Activated CD4-positive, alpha-beta T cell treated with anti-CD3 and anti-CD28 coated beads, Interleukin-2, amount 10 ng/mL, durations not matched to agents 7 days and 5 days (primary cell): Measurements from ENCODE around the gene FYN. TPM values are rescaled to one million over a fixed set of nuclear protein-coding genes. Genes with fewer than 3 reads are reported as not detected.

Source experiments
- CTCF ChIA-PET: fragments of 350-600 bp; sonication (Branson Sonifier 250); formaldehyde crosslinking; loops from one replicate; lab custom pipeline; 2021; ENCODE audit warnings: antibody characterized with exemption; lab: Charles Lee
- POLR2A ChIA-PET: fragments of 350-600 bp; sonication (Branson Sonifier 250); formaldehyde crosslinking; loops from one replicate; lab custom pipeline; 2021; ENCODE audit warnings: antibody characterized with exemption; lab: Charles Lee
- DNase-seq: peaks from one replicate; pipeline ENCODE4 v3.0.0-alpha.2; 2020
- H3K27ac Mint-ChIP-seq: one replicate; pipeline ENCODE4 v1.8.0; 2021; ENCODE audit warnings: mild to moderate bottlenecking, moderate library complexity, mixed read lengths
- H3K27me3 Mint-ChIP-seq: one replicate; pipeline ENCODE4 v1.8.0; 2021; ENCODE audit warnings: mixed read lengths
- H3K36me3 Mint-ChIP-seq: one replicate; pipeline ENCODE4 v1.8.0; 2021; ENCODE audit warnings: low read depth, mixed read lengths
- H3K4me1 Mint-ChIP-seq: one replicate; pipeline ENCODE4 v1.8.0; 2021; ENCODE audit warnings: mixed read lengths
- H3K4me3 Mint-ChIP-seq: one replicate; pipeline ENCODE4 v1.8.0; 2021; ENCODE audit warnings: mild to moderate bottlenecking, moderate library complexity, mixed read lengths
- H3K9me3 Mint-ChIP-seq: one replicate; pipeline ENCODE4 v1.8.0; 2021; ENCODE audit warnings: mixed read lengths
- total RNA-seq, 2 experiments: library from RNA; stranded (reverse); gene quantifications; one replicate each; pipeline ENCODE4 v1.2.3, GENCODE V29; 2021

FYN gene
- total RNA-seq, 2 experiments from 2014 or later, result 179 to 225 TPM

DNA sequence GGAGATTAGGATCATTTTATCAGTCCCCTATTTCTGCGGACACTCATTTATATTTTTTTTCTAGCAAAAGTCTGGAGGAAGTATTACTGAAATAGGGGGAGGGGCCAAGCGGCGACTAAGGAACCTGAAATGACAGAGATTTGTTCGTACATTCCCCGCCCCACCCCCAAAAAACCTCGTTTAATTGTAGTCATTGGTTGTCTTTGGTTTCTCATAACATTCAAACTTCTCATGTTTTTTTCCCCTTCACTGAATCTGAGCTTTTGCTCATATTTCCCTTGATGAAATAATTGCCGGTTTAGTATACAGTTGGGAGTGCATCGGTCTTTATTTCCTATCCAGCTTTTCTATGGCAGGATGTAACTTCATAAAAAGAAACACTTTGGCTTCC lies 768 bp upstream of the FYN start:
- H3K27ac Mint-ChIP-seq, result peak overlapping the region; percentile 85
- H3K9me3 Mint-ChIP-seq, result no peaks in the 10 kb centered on the region
- peak overlapping the region; percentile 84 for H3K4me3 Mint-ChIP-seq
- ChIA-PET CTCF (interaction anchor here (0.9 to 1.7 kb wide), 13 partner anchors 10 to 615 kb away, joined by 3 to 7 read pairs (median 4); a partner anchor contains a TSS), POLR2A (interaction anchor here (0.5 kb wide), 1 partner anchor 111 kb away, joined by 3 read pairs; no protein-coding TSS in a partner anchor)
- DNase-seq, result peak; percentile 77
- peaks cover 16% of the 10 kb centered on the region for H3K36me3 Mint-ChIP-seq
- H3K27me3 Mint-ChIP-seq, result no peaks in the 10 kb centered on the region
- peaks cover 37% of the 10 kb centered on the region for H3K4me1 Mint-ChIP-seq

- ChIA-PET POLR2A (interaction anchor here (0.5 to 0.6 kb wide), 2 partner anchors 29 to 69 kb away, joined by 3 read pairs; no protein-coding TSS in a partner anchor), CTCF (interaction anchor here (0.8 to 1.7 kb wide), 12 partner anchors 9 to 613 kb away, joined by 3 to 7 read pairs (median 4); a partner anchor contains a TSS)
- Mint-ChIP-seq H3K27me3 (no peaks in the 10 kb centered on the region), H3K9me3 (no peaks in the 10 kb centered on the region), H3K4me3 (peak overlapping the region; percentile 96), H3K27ac (peak overlapping the region; percentile 95), H3K4me1 (peaks cover 52% of the 10 kb centered on the region), H3K36me3 (peaks cover 25% of the 10 kb centered on the region)
- peak; percentile 40 for DNase-seq
These were observed 663 bp downstream of the FYN start for GRCh38 chr6:111872401-111873177.

GRCh38 chr6:111871725-111872400 lies 1.4 kb downstream of the FYN start:
- Mint-ChIP-seq H3K4me1 (peaks cover 57% of the 10 kb centered on the region), H3K27me3 (no peaks in the 10 kb centered on the region), H3K27ac (peak overlapping the region; percentile 95), H3K9me3 (no peaks in the 10 kb centered on the region), H3K4me3 (peak overlapping the region; percentile 96), H3K36me3 (peaks cover 29% of the 10 kb centered on the region)
- DNase-seq, result peak; percentile 47
- ChIA-PET POLR2A (no interaction called here), CTCF (no interaction called here)

DNA sequence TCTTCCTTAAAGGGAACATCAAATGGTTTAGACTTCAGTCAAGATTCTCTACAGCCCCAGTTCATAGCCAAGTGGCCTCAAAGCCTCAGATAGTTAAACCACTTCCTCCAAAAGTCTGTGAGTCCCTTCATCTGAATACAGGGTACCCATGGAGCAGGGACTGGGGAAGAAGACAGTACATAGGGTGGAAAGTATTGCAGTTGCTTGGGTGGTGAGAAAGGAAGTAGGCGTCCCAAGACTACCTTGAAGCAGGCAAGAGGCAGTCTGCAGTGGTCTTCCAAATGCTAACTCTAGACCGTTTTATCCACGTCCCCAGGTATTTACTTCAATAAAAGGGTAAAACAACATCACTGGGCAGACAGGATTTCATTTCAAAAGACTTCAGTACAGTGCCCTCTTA lies 2.0 kb downstream of the FYN start:
- ChIA-PET CTCF (no interaction called here), POLR2A (no interaction called here)
- H3K4me1 Mint-ChIP-seq, result peaks cover 63% of the 10 kb centered on the region
- H3K27me3 Mint-ChIP-seq, result no peaks in the 10 kb centered on the region
- H3K27ac Mint-ChIP-seq, result peak overlapping the region; percentile 95
- no peaks in the 10 kb centered on the region for H3K9me3 Mint-ChIP-seq
- peaks cover 31% of the 10 kb centered on the region for H3K36me3 Mint-ChIP-seq
- DNase-seq, result peak; percentile 68
- peak overlapping the region; percentile 96 for H3K4me3 Mint-ChIP-seq

- Mint-ChIP-seq H3K27me3 (no peaks in the 10 kb centered on the region), H3K9me3 (no peaks in the 10 kb centered on the region), H3K27ac (peak overlapping the region; percentile 95), H3K4me1 (peaks cover 68% of the 10 kb centered on the region), H3K36me3 (peaks cover 34% of the 10 kb centered on the region), H3K4me3 (peak overlapping the region; percentile 96)
- ChIA-PET POLR2A (interaction anchor here (1.4 kb wide), 1 partner anchor 27 kb away, joined by 3 read pairs; no protein-coding TSS in a partner anchor), CTCF (interaction anchor here (0.7 to 1.6 kb wide), 3 partner anchors 21 to 612 kb away, joined by 3 to 4 read pairs (median 3); a partner anchor contains a TSS)
- no peak for DNase-seq
These were observed 2.5 kb downstream of the FYN start for GRCh38 chr6:111870742-111871064.

DNA sequence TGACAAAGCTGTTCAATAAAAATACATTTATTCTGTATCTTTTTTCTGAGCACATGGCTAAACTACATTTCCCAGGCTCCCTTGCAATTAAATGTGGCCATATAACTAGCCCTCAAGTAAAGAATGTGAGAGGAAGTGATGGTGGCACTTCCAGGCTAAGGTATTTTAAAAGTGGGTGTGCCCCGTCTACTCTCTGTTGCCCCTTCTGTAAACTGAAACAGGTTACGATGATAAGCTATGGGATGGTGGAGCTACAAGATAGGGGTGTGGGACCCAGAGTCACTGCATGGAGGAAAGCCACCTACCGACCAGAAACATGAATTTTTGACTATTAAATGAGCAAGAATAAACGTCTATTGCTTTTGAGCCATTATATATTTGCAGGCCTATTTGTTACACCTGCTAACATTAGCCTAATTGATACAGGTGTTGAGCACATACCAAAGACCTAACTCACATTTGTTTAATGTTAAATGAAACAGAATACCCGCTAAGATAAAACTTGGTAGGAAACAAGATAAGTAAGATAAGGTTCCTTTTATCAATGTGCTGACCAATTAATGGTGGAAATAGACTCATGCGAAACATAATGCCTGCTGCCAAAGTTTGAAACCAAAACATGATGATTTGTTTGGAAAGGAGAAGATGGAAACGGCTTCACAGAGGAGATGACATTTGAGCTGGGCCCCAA lies 3.1 kb downstream of the FYN start:
- H3K36me3 Mint-ChIP-seq, result peaks cover 36% of the 10 kb centered on the region
- no peak for DNase-seq
- H3K27me3 Mint-ChIP-seq, result no peaks in the 10 kb centered on the region
- peak overlapping the region; percentile 95 for H3K27ac Mint-ChIP-seq
- H3K9me3 Mint-ChIP-seq, result no peaks in the 10 kb centered on the region
- peak overlapping the region; percentile 96 for H3K4me3 Mint-ChIP-seq
- POLR2A ChIA-PET, result interaction anchor here (1.2 to 1.4 kb wide), 2 partner anchors 25 to 26 kb away, joined by 3 read pairs; no protein-coding TSS in a partner anchor
- peaks cover 73% of the 10 kb centered on the region for H3K4me1 Mint-ChIP-seq
- CTCF ChIA-PET, result interaction anchor here (0.6 to 1.6 kb wide), 7 partner anchors 12 to 611 kb away, joined by 3 to 5 read pairs (median 3); a partner anchor contains a TSS

DNA sequence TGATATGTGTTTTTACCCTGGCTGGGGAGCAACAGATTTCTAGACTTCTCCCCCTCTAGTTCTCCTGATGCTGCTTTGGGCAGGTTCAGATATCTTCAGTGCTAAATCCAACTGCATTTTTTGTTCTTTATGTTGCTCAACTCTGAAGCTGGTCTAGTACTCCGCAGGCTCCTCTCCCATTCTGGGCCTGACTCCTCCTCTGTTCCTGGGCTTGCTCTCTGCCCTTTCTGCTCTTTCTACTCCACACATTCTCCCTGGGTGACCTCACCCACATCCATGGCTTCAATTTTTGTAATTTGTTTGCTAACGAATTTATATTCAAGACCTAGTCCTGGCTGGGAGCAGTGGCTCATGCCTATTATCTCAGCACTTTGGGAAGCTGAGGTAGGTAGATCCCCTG lies 6.4 kb downstream of the FYN start:
- POLR2A ChIA-PET, result no interaction called here
- CTCF ChIA-PET, result interaction anchor here (0.8 to 2.5 kb wide), 4 partner anchors 11 to 108 kb away, joined by 4 to 8 read pairs (median 5); no protein-coding TSS in a partner anchor
- no peak for DNase-seq
- Mint-ChIP-seq H3K4me1 (peaks cover 89% of the 10 kb centered on the region), H3K27me3 (no peaks in the 10 kb centered on the region), H3K9me3 (no peaks in the 10 kb centered on the region), H3K4me3 (no peak overlapping the region), H3K27ac (peak overlapping the region; percentile 20), H3K36me3 (peaks cover 55% of the 10 kb centered on the region)

DNA sequence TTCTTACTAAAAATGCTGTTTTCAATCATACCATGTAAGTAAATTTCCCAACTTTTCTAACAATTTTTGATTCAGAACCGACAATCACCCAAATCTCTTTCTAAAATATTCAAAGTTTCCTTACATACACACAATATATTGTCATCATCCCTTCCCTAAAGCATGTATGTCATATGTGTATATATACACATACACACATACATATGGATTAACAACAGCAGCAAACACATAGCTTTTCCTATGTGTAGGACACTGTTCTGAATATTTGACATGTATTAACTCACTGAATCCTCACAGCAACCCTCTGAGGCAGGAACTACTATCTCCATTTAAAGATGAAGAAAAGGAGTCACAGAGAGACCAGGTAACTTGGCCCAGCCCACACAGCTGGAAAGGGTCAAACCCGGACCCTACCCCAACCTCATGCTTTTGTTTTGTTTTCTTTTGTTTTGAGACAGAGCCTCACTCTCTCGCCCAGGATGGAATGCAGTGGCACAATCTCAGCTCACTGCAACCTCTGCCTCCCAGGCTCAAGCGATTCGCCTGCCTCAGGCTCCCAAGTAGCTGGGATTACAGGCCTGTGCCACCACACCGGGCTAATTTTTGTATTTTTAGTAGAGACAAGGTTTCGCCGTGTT lies 7.2 kb downstream of the FYN start:
- ChIA-PET CTCF (interaction anchor here (0.8 to 1.4 kb wide), 2 partner anchors 12 to 176 kb away, joined by 3 read pairs; no protein-coding TSS in a partner anchor), POLR2A (no interaction called here)
- peaks cover 52% of the 10 kb centered on the region for H3K36me3 Mint-ChIP-seq
- H3K27me3 Mint-ChIP-seq, result no peaks in the 10 kb centered on the region
- H3K9me3 Mint-ChIP-seq, result no peaks in the 10 kb centered on the region
- peak overlapping the region; percentile 56 for H3K27ac Mint-ChIP-seq
- H3K4me3 Mint-ChIP-seq, result peak overlapping the region; percentile 8
- no peak for DNase-seq
- H3K4me1 Mint-ChIP-seq, result peaks cover 94% of the 10 kb centered on the region

DNA sequence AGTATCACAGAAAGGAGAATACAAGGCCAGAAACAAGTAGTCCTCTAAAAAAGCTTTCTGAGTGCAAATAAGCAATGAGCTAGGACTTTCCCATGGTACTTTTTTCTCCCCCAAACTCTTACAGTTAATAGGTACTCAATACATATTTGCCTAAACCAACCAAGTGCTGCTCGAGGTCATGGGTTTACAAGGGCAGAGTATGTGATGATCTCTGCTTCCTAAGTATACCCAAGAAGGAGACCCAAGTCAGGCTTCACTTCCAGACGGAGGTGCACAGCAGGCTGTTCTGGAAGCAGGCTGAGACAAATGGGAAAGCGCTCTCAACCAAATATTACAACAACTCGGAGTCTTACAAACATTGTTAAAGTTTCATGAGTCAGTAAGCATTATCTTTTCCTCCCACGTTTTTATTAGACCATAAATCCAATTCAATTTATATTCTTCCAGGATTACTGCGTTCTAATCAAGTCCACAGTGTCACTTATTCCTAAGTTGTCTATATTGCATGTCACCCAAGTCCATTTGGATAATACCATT lies 8.1 kb downstream of the FYN start:
- H3K27ac Mint-ChIP-seq, result peak overlapping the region; percentile 12
- H3K9me3 Mint-ChIP-seq, result no peaks in the 10 kb centered on the region
- ChIA-PET CTCF (interaction anchor here (1.4 kb wide), 1 partner anchor 177 kb away, joined by 3 read pairs; no protein-coding TSS in a partner anchor), POLR2A (no interaction called here)
- no peak for DNase-seq
- peaks cover 54% of the 10 kb centered on the region for H3K36me3 Mint-ChIP-seq
- no peaks in the 10 kb centered on the region for H3K27me3 Mint-ChIP-seq
- H3K4me1 Mint-ChIP-seq, result peaks cover 95% of the 10 kb centered on the region
- H3K4me3 Mint-ChIP-seq, result no peak overlapping the region

DNA sequence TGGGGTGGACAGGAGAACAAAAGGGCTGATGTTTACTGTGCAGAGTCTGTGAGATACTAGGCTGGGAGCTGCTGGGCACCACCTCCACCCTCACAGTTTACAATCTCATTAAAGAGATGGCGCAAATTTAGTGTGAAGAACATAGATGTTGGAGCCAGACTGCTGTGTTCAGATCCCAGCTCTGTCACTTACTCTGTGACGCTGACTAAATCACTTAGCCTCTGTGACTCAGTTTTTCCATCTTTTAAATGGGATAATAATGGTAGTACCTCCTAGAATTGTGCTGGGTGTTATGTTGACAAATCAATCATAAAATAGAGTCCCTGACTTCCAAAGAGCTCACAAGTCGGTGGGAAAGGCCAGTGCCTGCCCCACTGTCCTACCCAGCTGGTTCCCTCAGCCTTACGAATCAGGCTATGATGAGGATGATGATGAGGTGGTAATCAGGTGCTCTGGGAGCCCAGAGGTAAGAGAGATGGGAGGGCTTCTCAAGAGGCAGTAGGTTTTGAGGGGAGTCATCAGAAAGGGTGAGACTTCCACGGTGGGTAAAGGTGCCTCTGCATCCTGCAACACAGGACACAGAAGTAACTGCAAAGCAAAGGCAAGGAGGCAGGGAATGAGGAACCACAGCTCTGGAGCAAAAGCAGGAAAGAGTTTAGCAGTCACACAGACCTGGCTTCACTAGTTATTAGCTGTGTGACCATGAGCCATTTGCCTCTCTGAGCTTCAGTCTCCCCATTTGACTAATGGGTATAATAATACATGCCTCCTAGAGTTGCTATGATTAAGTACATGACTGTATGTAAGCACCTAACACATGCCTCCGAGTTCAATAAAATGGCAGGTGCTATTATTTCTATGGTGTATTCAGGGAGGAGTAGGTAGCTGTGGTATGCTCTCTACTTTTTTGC lies 8.9 kb downstream of the FYN start:
- H3K27me3 Mint-ChIP-seq, result no peaks in the 10 kb centered on the region
- no peaks in the 10 kb centered on the region for H3K9me3 Mint-ChIP-seq
- peak overlapping the region; percentile 20 for H3K27ac Mint-ChIP-seq
- H3K4me3 Mint-ChIP-seq, result no peak overlapping the region
- ChIA-PET POLR2A (no interaction called here), CTCF (interaction anchor here (1.1 to 1.7 kb wide), 4 partner anchors 9 to 178 kb away, joined by 3 to 5 read pairs (median 4); partner anchors contain the start of gene FYN)
- DNase-seq, result no peak
- H3K4me1 Mint-ChIP-seq, result peaks cover 95% of the 10 kb centered on the region
- peaks cover 56% of the 10 kb centered on the region for H3K36me3 Mint-ChIP-seq

- POLR2A ChIA-PET, result no interaction called here
These were observed 10.5 kb downstream of the FYN start for GRCh38 chr6:111862741-111863140.

More at GRCh38 chr6:111862741-111863140, 10.5 kb downstream of the FYN start:
- H3K27ac Mint-ChIP-seq, result no peak overlapping the region
- CTCF ChIA-PET, result interaction anchor here (1.4 kb wide), 1 partner anchor 11 kb away, joined by 4 read pairs; no protein-coding TSS in a partner anchor
- peaks cover 95% of the 10 kb centered on the region for H3K4me1 Mint-ChIP-seq
- H3K27me3 Mint-ChIP-seq, result no peaks in the 10 kb centered on the region
- H3K4me3 Mint-ChIP-seq, result no peak overlapping the region
- peaks cover 2% of the 10 kb centered on the region for H3K9me3 Mint-ChIP-seq
- no peak for DNase-seq
- H3K36me3 Mint-ChIP-seq, result peaks cover 51% of the 10 kb centered on the region
